Activated CD8-positive, alpha-beta memory T cell treated with anti-CD3 and anti-CD28 coated beads for 4 hours (primary cell): Measurements from ENCODE around the gene LRRC4C.

ENCODE experiments used
- DNase-seq, 2 donors: peaks; one replicate each; pipeline ENCODE4 v3.0.0-alpha.2; 2020; ENCODE audit warnings: low read depth in 2 of 2

Gene LRRC4C

DNA sequence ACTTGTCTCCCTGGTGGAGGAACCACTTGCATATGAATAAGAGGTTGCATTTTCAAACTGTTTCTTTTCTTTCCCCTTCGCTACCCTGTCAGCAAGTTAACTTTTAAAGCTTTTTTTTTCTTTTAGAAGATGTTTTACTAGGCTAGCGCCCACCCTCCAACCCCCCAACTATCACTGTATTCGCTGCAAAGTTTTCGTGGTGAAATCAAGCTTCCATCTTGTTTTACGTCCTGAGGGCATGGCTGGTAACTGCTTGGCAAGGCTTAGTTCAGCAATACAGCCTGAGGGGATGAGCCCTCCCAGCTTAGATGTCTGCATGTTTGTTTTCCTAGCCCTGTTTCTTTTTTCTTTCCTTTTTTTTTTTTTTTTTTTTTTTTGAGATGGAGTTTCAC is 1359.3 kb downstream of the LRRC4C start:
- DNase-seq = no peak

DNA sequence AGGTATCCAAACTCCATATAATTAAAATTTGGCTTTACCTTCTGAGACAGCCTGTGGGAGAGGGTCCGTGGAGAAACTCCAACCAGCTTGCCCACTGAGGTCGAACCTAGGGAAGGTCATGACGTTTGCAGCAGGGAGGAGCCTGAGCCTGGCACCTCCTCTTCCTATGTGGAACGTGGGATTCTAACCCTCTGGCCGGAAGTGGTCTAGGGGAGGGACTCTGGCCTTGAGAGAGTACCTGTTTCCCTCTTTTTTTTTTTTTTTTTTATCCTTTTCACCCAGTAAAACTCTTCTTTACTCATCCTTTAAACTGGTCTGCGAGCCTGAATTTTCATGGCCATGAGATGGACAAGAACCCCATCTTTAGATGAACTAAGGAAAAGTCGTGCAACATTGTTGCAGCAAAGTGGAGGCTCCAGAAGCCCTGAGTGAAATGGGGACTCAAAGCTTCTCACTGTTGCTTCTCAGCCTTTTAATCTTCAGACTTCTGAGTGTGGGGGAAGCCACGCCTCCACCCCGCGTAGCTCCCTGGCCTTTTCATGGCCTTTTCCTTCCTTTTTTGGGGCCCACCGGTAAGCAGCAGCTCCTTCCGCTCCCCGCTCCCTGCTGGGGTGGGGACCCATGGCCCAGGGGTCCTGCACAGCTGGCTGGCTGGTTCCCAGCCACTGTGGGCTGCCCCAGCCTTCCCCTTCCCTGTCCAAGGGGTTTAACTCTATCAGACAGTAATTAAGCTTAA is 1359.9 kb downstream of the LRRC4C start:
- no peak for DNase-seq

DNA sequence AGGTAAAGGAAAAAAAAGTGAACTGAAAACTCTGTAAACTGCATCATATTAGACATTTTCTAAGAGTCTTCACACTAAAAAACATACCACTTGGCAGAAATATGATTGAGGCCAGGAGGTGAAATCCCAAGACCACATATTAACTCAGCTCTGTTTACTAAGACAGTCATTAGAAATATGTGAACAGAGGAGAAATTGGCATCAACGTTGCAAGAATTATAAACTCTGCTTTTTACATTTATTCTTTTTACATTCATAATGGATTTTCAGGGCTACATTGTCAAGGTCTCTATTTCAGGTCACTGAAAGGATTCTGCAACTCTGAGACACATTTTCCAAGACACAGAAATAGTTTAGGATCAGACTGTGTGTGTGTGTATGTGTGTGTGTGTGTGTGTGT is 1364.0 kb downstream of the LRRC4C start:
- DNase-seq = no peak

DNA sequence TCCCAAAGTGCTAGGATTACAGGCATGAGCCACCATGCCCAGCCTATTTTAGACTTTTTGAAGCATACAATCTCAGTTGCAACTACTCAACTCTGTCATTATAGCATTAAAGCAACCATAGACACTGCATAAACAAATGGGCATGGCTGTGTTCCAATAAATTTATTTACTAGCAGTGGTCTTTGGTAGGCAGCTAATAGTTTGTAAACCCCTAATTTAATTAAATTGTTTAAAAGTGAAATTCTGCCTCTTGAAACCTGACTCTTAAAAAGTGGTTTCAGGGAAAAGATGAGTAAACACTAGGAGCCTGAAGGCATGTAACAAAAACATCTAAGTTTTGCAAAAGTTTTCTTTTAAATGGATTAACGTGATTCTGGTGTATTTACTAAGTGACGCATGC is 1364.5 kb downstream of the LRRC4C start:
- DNase-seq = no peak

DNA sequence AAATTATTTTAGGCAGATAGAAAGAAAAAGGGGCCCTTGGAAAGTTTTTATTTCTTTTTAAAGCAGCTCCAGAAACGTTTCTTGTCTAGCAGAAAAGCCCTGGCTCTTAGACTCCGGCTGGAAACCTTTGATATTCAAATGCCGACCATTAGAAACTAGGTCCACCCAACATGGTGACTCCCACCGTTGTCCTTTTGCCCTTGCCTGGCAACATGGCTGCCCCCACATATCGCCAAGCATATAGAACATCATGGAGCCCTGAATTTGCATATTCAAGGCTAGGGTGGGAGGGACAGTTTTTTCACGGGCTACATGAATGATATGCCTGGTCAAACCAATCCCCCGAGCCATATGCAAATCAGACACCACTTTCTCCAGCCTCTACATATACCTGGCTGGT is 1379.0 kb downstream of the LRRC4C start:
- no peak for DNase-seq
